ENCODE results near the gene CES2.
"Not testable (repeated sequence)": the region's sequence is repeated elsewhere in the genome, so short reads cannot be mapped to it uniquely, and the experiment has no call there.

CES2 gene

DNA sequence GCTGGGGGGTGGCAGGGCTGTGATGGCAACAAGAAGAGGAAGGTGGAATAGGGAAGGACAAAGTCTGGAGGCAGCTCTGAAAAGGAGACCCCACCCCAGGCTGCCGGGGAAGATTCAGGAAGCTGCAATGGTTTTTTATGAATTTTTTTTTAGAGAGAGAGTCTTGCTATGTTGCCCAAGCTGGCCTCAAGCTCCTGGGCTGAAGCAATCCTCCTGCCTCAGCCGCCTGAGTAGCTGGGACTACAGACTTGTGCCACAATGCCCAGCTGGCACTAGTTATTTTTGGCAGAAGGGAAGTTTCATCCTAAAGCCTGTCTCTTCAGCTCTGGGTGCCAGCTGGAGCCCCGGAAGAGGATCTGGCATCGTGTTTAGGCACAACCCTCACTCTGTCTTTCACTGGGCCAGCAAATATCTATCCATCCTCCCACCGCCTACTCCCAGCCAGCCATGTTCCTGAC, 24.4 kb downstream of the CES2 start:
- no peaks in the 10 kb centered on the region for H3K9me3 ChIP-seq (ENCODE audit: control insufficient read depth, insufficient read depth, low read depth, low read length)
- no peak overlapping the region for H3K4me3 ChIP-seq (ENCODE audit: low read depth, low read length)
- H3K4me1 ChIP-seq (ENCODE audit: control insufficient read depth, insufficient read depth, low read length), result peaks cover 3% of the 10 kb centered on the region; the same call in 1 of the 2 replicates
- no peak overlapping the region for H3K9ac ChIP-seq (ENCODE audit: low read length)
- no peaks in the 10 kb centered on the region; the same call in 1 of the 2 replicates for H3K27me3 ChIP-seq (ENCODE audit: control insufficient read depth, insufficient read depth, low read length)
- no peaks in the 10 kb centered on the region for H3K36me3 ChIP-seq (ENCODE audit: control insufficient read depth, insufficient read depth, low read length)
- no peak overlapping the region for H3K27ac ChIP-seq (ENCODE audit: low read depth, low read length)

DNA sequence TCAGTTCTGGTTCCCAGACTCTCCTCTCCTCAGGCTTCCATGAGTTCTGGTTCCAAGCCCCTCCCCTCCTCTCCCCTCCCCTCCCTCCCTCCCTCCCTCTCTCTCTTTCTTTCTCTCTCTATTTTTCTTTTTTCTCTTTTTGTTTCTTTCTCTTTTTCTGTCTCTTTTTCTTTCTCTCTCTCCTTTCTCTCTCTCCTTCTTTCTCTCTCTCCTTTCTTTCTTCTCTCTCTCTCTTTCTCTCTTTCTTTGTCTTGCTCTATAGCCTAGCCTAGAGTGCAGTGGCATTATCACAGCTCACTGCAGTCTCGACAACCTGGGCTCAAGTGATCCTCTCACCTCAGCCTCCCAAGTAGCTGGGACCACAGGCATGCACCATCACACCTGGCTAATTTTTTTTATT, 25.0 kb downstream of the CES2 start:
- Histone ChIP-seq H3K9me3 (ENCODE audit: control insufficient read depth, insufficient read depth, low read depth, low read length) (no peaks in the 10 kb centered on the region), H3K4me1 (ENCODE audit: control insufficient read depth, insufficient read depth, low read length) (peaks cover 3% of the 10 kb centered on the region; the same call in 1 of the 2 replicates), H3K27me3 (ENCODE audit: control insufficient read depth, insufficient read depth, low read length) (no peaks in the 10 kb centered on the region; the same call in 1 of the 2 replicates), H3K9ac (ENCODE audit: low read length) (no peak overlapping the region), H3K4me3 (ENCODE audit: low read depth, low read length) (no peak overlapping the region), H3K36me3 (ENCODE audit: control insufficient read depth, insufficient read depth, low read length) (no peaks in the 10 kb centered on the region), H3K27ac (ENCODE audit: low read depth, low read length) (no peak overlapping the region)

DNA sequence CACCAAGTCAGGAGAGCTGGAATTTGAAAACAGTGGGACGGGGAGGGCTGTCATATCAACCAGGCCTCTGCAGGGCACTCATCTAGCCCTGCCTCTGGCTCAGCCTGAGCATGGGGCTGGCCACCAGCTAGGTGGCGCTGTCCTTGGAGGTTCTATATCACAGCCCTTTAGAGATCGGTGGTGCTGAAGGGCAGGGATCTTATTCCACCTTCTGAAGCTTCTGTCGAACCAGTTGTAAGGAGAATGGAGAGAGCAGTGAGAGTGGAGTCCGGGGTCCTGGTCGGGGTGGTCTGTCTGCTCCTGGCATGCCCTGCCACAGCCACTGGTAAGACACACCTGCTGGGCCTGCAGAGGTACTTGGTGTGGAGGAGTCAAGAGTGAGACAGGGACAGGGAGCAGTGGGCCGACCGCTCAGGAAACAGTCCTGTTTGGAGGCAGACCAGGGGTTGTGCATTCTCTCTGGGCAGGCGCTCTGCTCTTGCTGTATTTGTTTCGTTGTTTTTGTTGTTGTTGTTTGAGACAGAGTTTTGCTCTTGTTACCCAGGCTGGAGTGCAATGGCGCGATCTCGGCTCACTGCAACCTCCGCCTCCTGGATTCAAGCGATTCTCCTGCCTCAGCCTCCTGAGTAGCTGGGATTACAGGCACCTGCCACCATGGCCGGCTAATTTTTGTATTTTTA, 25.9 kb downstream of the CES2 start, which contains the start of gene CES3:
Gene CES3 (plus strand): TSS at position 202 of the 680 bp plus-strand sequence. CDS start 42 bp downstream, at position 244.
- no peak within 1 kb of the TSS for H3K27ac ChIP-seq (ENCODE audit: low read depth, low read length)
- H3K36me3 ChIP-seq (ENCODE audit: control insufficient read depth, insufficient read depth, low read length), result no peaks in the 10 kb centered on the region
- peaks cover 3% of the 10 kb centered on the region; the same call in 1 of the 2 replicates for H3K4me1 ChIP-seq (ENCODE audit: control insufficient read depth, insufficient read depth, low read length)
- peak within 1 kb of the TSS; percentile 49 for H3K4me3 ChIP-seq (ENCODE audit: low read depth, low read length)
- H3K9ac ChIP-seq (ENCODE audit: low read length), result no peak within 1 kb of the TSS
- H3K27me3 ChIP-seq (ENCODE audit: control insufficient read depth, insufficient read depth, low read length), result no peaks in the 10 kb centered on the region; the same call in 1 of the 2 replicates
- H3K9me3 ChIP-seq (ENCODE audit: control insufficient read depth, insufficient read depth, low read depth, low read length), result no peaks in the 10 kb centered on the region

DNA sequence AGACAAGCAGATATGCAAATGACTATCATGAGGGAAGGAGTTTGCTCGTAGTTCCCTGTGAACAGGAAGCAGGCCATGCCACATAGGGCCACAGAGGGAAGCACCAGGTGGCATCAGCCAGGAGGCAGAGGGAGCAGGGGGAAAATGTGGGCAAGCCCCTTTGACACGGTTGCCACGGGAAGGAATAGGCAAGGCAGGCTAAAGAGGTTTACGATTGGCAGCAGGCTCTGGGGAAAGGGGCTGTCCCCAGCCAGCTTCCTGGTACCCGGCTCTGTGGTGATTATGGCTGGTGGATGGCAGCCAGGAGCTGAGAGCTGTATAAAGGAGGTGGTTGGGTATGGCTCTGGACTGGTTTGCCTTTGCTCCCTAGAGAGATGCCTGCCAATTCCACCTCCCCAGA, 26.6 kb downstream of the CES2 start:
- Histone ChIP-seq H3K9ac (ENCODE audit: low read length) (no peak overlapping the region), H3K9me3 (ENCODE audit: control insufficient read depth, insufficient read depth, low read depth, low read length) (no peaks in the 10 kb centered on the region), H3K27me3 (ENCODE audit: control insufficient read depth, insufficient read depth, low read length) (no peaks in the 10 kb centered on the region; the same call in 1 of the 2 replicates), H3K4me1 (ENCODE audit: control insufficient read depth, insufficient read depth, low read length) (peaks cover 3% of the 10 kb centered on the region; the same call in 1 of the 2 replicates), H3K27ac (ENCODE audit: low read depth, low read length) (no peak overlapping the region), H3K4me3 (ENCODE audit: low read depth, low read length) (no peak overlapping the region), H3K36me3 (ENCODE audit: control insufficient read depth, insufficient read depth, low read length) (no peaks in the 10 kb centered on the region)

DNA sequence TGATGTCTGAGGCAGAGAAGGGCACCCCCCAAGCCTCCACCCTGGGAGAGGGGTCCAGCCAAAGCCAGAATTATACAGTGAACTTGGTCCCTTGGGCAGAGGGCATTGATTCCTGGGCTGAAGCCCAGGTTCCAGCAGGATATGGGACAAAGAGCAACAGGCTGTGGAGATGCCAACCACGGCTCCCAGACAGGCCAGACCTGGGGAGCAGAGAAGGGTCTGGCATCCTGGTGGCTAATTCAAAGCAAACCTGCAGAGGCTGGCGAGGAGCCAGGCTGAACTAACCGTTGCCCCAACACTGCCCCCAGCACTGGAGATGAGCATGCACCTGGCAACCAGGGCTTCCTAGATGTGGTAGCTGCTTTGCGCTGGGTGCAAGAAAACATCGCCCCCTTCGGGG, 28.7 kb downstream of the CES2 start:
- Histone ChIP-seq H3K4me1 (ENCODE audit: control insufficient read depth, insufficient read depth, low read length) (peaks cover 3% of the 10 kb centered on the region; the same call in 1 of the 2 replicates), H3K36me3 (ENCODE audit: control insufficient read depth, insufficient read depth, low read length) (no peaks in the 10 kb centered on the region), H3K27ac (ENCODE audit: low read depth, low read length) (no peak overlapping the region), H3K9ac (ENCODE audit: low read length) (no peak overlapping the region), H3K27me3 (ENCODE audit: control insufficient read depth, insufficient read depth, low read length) (no peaks in the 10 kb centered on the region), H3K9me3 (ENCODE audit: control insufficient read depth, insufficient read depth, low read depth, low read length) (no peaks in the 10 kb centered on the region), H3K4me3 (ENCODE audit: low read depth, low read length) (no peak overlapping the region)

DNA sequence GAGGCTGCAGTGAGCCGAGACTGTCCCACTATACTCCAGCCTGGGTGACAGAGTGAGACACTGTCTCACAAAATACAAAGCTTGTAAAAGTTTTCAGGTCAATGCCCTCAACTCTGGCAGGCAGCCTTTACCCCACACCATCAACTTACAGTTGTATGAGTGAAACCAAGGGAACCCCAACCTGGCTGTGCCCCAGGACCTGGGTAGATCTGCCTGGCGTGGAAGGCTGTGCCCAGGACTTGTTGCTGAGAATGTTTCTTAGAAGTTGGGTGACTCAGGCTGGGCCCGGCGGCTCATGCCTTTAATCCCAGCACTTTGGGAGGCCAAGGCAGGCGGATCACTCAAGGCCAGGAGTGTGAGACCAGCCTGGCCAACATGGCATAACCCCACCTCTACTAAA, 33.5 kb downstream of the CES2 start:
- Histone ChIP-seq H3K4me1 (ENCODE audit: control insufficient read depth, insufficient read depth, low read length) (no peaks in the 10 kb centered on the region; the same call in 1 of the 2 replicates), H3K4me3 (ENCODE audit: low read depth, low read length) (no peak overlapping the region), H3K36me3 (ENCODE audit: control insufficient read depth, insufficient read depth, low read length) (no peaks in the 10 kb centered on the region), H3K27me3 (ENCODE audit: control insufficient read depth, insufficient read depth, low read length) (no peaks in the 10 kb centered on the region), H3K9me3 (ENCODE audit: control insufficient read depth, insufficient read depth, low read depth, low read length) (no peaks in the 10 kb centered on the region), H3K27ac (ENCODE audit: low read depth, low read length) (no peak overlapping the region), H3K9ac (ENCODE audit: low read length) (no peak overlapping the region)

DNA sequence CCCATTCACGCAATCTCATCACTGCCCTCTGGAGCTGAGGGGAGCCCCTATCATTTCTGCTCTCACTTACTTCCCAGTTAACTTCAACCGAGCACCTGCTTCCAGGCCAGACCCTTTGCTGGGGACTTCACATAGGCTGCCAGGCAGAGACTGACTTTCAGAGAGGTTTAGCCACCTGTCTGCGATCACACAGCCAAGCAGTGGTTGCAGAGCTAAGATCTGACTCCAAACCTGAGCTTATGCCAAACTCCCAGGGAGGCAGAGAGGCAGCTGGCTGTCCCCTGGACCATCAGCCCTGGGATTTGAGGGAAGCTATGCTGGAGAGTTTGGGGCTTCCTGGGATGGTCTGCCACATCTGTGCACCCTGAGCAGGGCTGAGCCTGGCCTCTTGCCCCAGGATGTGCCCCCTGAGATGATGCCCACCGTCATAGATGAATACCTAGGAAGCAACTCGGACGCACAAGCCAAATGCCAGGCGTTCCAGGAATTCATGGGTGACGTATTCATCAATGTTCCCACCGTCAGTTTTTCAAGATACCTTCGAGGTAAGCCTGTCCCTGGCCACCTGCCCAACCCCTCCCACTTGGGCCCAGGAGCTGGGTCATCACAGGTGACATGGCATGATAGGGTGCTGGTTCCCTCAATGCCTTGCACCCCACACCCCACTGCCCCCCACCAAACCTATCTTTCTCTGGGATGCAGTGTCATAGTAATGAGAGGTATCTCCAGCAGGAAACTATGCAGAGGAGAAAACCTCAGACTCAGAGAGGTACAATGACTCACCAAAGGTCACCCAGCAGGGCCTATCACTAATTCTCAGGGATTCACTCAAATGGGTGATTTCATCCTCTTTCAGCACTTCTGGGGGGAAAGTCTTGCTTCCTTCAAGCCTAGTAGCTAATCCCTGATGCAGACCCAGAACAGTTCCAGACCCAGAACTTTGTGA, 35.7 kb downstream of the CES2 start:
- no peaks in the 10 kb centered on the region for H3K9me3 ChIP-seq (ENCODE audit: control insufficient read depth, insufficient read depth, low read depth, low read length)
- no peaks in the 10 kb centered on the region for H3K27me3 ChIP-seq (ENCODE audit: control insufficient read depth, insufficient read depth, low read length)
- H3K4me1 ChIP-seq (ENCODE audit: control insufficient read depth, insufficient read depth, low read length), result no peaks in the 10 kb centered on the region; the same call in 1 of the 2 replicates
- H3K27ac ChIP-seq (ENCODE audit: low read depth, low read length), result no peak overlapping the region
- H3K36me3 ChIP-seq (ENCODE audit: control insufficient read depth, insufficient read depth, low read length), result no peaks in the 10 kb centered on the region
- no peak overlapping the region for H3K9ac ChIP-seq (ENCODE audit: low read length)
- H3K4me3 ChIP-seq (ENCODE audit: low read depth, low read length), result no peak overlapping the region

DNA sequence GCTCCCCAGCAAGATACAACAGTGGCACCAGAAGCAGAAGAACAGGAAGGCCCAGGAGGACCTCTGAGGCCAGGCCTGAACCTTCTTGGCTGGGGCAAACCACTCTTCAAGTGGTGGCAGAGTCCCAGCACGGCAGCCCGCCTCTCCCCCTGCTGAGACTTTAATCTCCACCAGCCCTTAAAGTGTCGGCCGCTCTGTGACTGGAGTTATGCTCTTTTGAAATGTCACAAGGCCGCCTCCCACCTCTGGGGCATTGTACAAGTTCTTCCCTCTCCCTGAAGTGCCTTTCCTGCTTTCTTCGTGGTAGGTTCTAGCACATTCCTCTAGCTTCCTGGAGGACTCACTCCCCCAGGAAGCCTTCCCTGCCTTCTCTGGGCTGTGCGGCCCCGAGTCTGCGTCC, 37.7 kb downstream of the CES2 start:
- no peaks in the 10 kb centered on the region for H3K36me3 ChIP-seq (ENCODE audit: control insufficient read depth, insufficient read depth, low read length)
- no peaks in the 10 kb centered on the region; the same call in 1 of the 2 replicates for H3K4me1 ChIP-seq (ENCODE audit: control insufficient read depth, insufficient read depth, low read length)
- H3K4me3 ChIP-seq (ENCODE audit: low read depth, low read length), result no peak overlapping the region
- no peaks in the 10 kb centered on the region for H3K9me3 ChIP-seq (ENCODE audit: control insufficient read depth, insufficient read depth, low read depth, low read length)
- no peak overlapping the region for H3K9ac ChIP-seq (ENCODE audit: low read length)
- no peaks in the 10 kb centered on the region for H3K27me3 ChIP-seq (ENCODE audit: control insufficient read depth, insufficient read depth, low read length)
- no peak overlapping the region for H3K27ac ChIP-seq (ENCODE audit: low read depth, low read length)

DNA sequence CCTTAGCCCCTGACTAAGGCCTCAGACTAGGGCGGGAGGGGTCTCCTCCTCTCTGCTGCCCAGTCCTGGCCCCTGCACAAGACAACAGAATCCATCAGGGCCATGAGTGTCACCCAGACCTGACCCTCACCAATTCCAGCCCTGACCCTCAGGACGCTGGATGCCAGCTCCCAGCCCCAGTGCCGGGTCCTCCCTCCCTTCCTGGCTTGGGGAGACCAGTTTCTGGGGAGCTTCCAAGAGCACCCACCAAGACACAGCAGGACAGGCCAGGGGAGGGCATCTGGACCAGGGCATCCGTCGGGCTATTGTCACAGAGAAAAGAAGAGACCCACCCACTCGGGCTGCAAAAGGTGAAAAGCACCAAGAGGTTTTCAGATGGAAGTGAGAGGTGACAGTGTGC, 38.4 kb downstream of the CES2 start:
- Histone ChIP-seq H3K27ac (ENCODE audit: low read depth, low read length) (no peak overlapping the region), H3K4me3 (ENCODE audit: low read depth, low read length) (no peak overlapping the region), H3K4me1 (ENCODE audit: control insufficient read depth, insufficient read depth, low read length) (no peaks in the 10 kb centered on the region; the same call in 1 of the 2 replicates), H3K27me3 (ENCODE audit: control insufficient read depth, insufficient read depth, low read length) (no peaks in the 10 kb centered on the region), H3K9ac (ENCODE audit: low read length) (no peak overlapping the region), H3K9me3 (ENCODE audit: control insufficient read depth, insufficient read depth, low read depth, low read length) (no peaks in the 10 kb centered on the region), H3K36me3 (ENCODE audit: control insufficient read depth, insufficient read depth, low read length) (no peaks in the 10 kb centered on the region)

DNA sequence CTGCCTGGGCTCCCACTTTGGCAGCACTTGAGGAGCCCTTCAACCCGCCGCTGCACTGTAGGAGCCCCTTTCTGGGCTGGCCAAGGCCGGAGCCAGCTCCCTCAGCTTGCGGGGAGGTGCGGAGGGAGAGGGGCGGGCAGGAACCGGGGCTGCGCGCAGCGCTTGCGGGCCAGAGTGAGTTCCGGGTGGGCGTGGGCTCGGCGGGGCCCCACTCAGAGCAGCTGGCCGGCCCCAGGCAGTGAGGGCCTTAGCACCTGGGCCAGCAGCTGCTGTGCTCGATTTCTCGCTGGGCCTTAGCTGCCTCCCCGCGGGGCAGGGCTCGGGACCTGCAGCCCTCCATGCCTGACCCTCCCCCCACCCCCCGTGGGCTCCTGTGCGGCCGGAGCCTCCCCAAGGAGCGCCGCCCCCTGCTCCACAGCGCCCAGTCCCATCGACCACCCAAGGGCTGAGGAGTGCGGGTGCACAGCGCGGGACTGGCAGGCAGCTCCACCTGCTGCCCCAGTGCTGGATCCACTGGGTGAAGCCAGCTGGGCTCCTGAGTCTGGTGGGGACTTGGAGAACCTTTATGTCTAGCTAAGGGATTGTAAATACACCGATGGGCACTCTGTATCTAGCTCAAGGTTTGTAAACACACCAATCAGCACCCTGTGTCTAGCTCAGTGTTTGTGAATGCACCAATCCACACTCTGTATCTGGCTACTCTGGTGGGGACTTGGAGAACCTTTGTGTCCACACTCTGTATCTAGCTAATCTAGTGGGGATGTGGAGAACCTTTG, 39.0 kb downstream of the CES2 start:
- not testable (repeated sequence) for H3K27ac ChIP-seq (ENCODE audit: low read depth, low read length); H3K9me3 ChIP-seq (ENCODE audit: control insufficient read depth, insufficient read depth, low read depth, low read length); H3K4me1 ChIP-seq (ENCODE audit: control insufficient read depth, insufficient read depth, low read length); H3K4me3 ChIP-seq (ENCODE audit: low read depth, low read length); H3K27me3 ChIP-seq (ENCODE audit: control insufficient read depth, insufficient read depth, low read length); H3K36me3 ChIP-seq (ENCODE audit: control insufficient read depth, insufficient read depth, low read length); H3K9ac ChIP-seq (ENCODE audit: low read length)
